Measurements from ENCODE around the gene EIF4G1.

- TF ChIP-seq CTCF (IDR thresholded peaks at IDR 0.05) = no peak
- no peak for TF ChIP-seq POLR2A (IDR thresholded peaks at IDR 0.05)
- TF ChIP-seq EP300 (IDR thresholded peaks at IDR 0.05) = no peak
These were observed 35.4 kb downstream of the EIF4G1 start for GRCh38 chr3:184349563-184350470.
